ENCODE data around the gene ADARB2.

Gene ADARB2

DNA sequence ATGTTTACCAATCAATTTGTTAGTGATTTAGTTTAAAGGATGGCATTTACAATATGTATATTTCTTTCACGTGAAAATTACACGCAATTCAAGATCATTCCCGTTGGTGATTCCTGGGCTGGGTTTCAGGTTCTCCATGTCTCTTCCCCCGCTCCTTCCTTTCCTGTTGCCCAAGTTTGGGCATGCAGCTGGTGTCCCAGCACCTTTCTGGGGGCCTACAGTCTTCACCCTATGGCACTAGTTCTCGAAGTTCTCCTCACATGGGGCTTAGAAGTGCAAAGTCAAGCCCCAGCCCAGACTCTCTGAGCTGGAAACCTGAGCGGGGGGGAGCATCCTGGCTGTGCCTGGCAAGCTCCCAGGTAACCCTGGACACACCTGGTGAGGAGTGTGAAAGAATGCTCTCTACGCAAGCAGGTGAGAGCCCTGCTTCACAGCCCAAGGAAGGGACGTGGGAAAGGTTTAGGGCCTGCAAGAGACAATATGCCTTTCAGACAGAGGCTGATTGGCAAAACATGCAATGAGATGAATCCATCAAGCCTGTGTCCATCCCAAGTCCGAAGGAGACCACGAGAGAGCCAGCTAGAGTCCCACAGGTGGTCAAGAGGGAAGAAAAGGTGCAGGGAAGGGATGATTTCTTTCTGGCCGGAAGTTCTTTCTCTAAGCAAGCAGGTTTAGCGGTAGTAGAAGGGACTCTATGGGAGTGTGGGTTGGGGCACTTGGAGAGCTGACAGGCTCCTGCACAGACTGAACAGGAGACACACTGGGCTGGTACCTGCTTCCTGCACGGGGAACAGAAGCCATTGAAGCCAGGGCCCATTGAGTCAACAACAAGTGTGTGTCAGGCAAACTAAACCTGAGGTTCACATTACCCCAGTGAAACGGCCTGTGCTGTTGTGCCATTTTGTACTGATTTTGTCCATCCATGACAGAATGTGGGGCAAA is 131.1 kb downstream of the ADARB2 start:
- Histone ChIP-seq H3K4me2 (ENCODE audit: insufficient read depth, low read length, poor library complexity, severe bottlenecking) (no peak overlapping the region), H3K27ac (replicated peaks; ENCODE audit: low read length) (no peak overlapping the region), H3K9me3 (replicated peaks in 1 of 2; ENCODE audit: control insufficient read depth in 2 of 2, insufficient read depth in 1 of 2, low read depth in 1 of 2, low read length in 2 of 2) (no peaks in the 10 kb centered on the region), H3K36me3 (replicated peaks in 1 of 2; ENCODE audit: control insufficient read depth in 2 of 2, insufficient read depth in 2 of 2, low read length in 2 of 2) (no peaks in the 10 kb centered on the region), H4K91ac (ENCODE audit: low read depth, low read length, poor library complexity) (no peak overlapping the region), H4K8ac (ENCODE audit: low read depth, low read length) (no peak overlapping the region), H2AK5ac (ENCODE audit: low read depth, low read length) (no peak overlapping the region), H3K4me3 (ENCODE audit: low read length in 2 of 2) (no peak overlapping the region), H3K4me1 (ENCODE audit: control insufficient read depth in 2 of 2, insufficient read depth in 1 of 2, low read depth in 1 of 2, low read length in 2 of 2) (peaks cover 0 to 11% of the 10 kb centered on the region in 2 donors), H3K18ac (ENCODE audit: low read length) (no peak overlapping the region), H3K4ac (ENCODE audit: low read length) (no peak overlapping the region), H3K27me3 (ENCODE audit: control insufficient read depth in 3 of 3, insufficient read depth in 3 of 3, low read depth in 1 of 3, low read length in 3 of 3) (peaks cover 0 to 25% (median 0%) of the 10 kb centered on the region in 3 experiments), H3K9ac (ENCODE audit: low read depth, low read length, poor library complexity) (peak overlapping the region; percentile 17), H3K23ac (ENCODE audit: low read depth, low read length, poor library complexity) (no peak overlapping the region), H2BK15ac (ENCODE audit: low read length) (no peak overlapping the region), H2BK5ac (ENCODE audit: low read length) (no peak overlapping the region), H2BK12ac (ENCODE audit: low read length) (no peak overlapping the region), H3K14ac (ENCODE audit: low read length) (no peak overlapping the region), H2BK120ac (ENCODE audit: low read depth, low read length) (no peak overlapping the region), H3K79me1 (ENCODE audit: low read depth, low read length) (no peaks in the 10 kb centered on the region), H2AFZ (ENCODE audit: low read length) (no peak overlapping the region)
- no peak for DNase-seq (ENCODE audit: low spot score)
- WGBS, 2 donors (ENCODE audit: extremely low coverage in 2 of 2, insufficient read length in 2 of 2, insufficient replicate concordance in 1 of 2): no CpG with 5 or more reads among the region's 14 CpGs

DNA sequence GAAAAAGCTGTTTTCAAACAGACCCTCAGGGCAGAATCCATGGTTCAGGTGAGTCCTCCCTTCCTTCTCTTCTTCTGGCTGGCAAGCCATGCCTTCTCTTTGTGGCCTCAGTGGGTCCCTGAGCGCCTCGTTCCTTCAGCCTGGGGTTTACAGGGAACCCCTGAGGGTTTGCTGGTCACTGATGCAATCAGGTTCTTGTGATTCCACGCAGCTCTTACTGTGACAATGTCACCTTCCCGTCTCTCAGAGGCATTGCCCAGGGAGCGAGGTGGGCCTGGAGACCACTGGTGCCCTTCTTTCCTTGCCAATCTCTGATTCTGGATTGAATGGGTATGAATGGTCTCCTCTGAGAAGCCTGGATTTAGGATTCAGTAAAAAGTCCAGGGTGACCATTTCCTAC is 132.2 kb downstream of the ADARB2 start:
- no peaks in the 10 kb centered on the region for H3K36me3 ChIP-seq (replicated peaks in 1 of 2; ENCODE audit: control insufficient read depth in 2 of 2, insufficient read depth in 2 of 2, low read length in 2 of 2)
- no peak overlapping the region for H3K27ac ChIP-seq (replicated peaks; ENCODE audit: low read length)
- peak overlapping the region; percentile 25 for H3K18ac ChIP-seq (ENCODE audit: low read length)
- peaks cover 0 to 10% of the 10 kb centered on the region in 2 donors for H3K4me1 ChIP-seq (ENCODE audit: control insufficient read depth in 2 of 2, insufficient read depth in 1 of 2, low read depth in 1 of 2, low read length in 2 of 2)
- H3K9me3 ChIP-seq (replicated peaks in 1 of 2; ENCODE audit: control insufficient read depth in 2 of 2, insufficient read depth in 1 of 2, low read depth in 1 of 2, low read length in 2 of 2): no peaks in the 10 kb centered on the region
- no peaks in the 10 kb centered on the region for H3K79me1 ChIP-seq (ENCODE audit: low read depth, low read length)
- H3K14ac ChIP-seq (ENCODE audit: low read length): no peak overlapping the region
- H2AFZ ChIP-seq (ENCODE audit: low read length): no peak overlapping the region
- no peak overlapping the region for H4K8ac ChIP-seq (ENCODE audit: low read depth, low read length)
- H2BK12ac ChIP-seq (ENCODE audit: low read length): no peak overlapping the region
- DNase-seq (ENCODE audit: low spot score): no peak
- no peak overlapping the region for H2BK15ac ChIP-seq (ENCODE audit: low read length)
- H3K4me3 ChIP-seq (ENCODE audit: low read length in 2 of 2): no peak overlapping the region
- H3K4me2 ChIP-seq (ENCODE audit: insufficient read depth, low read length, poor library complexity, severe bottlenecking): no peak overlapping the region
- peaks cover 0 to 16% (median 0%) of the 10 kb centered on the region in 3 experiments for H3K27me3 ChIP-seq (ENCODE audit: control insufficient read depth in 3 of 3, insufficient read depth in 3 of 3, low read depth in 1 of 3, low read length in 3 of 3)
- no peak overlapping the region for H3K4ac ChIP-seq (ENCODE audit: low read length)
- H2BK5ac ChIP-seq (ENCODE audit: low read length): no peak overlapping the region
- H3K9ac ChIP-seq (ENCODE audit: low read depth, low read length, poor library complexity): no peak overlapping the region
- H2AK5ac ChIP-seq (ENCODE audit: low read depth, low read length): no peak overlapping the region
- H3K23ac ChIP-seq (ENCODE audit: low read depth, low read length, poor library complexity): no peak overlapping the region
- no CpG with 5 or more reads among the region's 5 CpGs for WGBS, 2 donors (ENCODE audit: extremely low coverage in 2 of 2, insufficient read length in 2 of 2, insufficient replicate concordance in 1 of 2)
- H4K91ac ChIP-seq (ENCODE audit: low read depth, low read length, poor library complexity): no peak overlapping the region
- no peak overlapping the region for H2BK120ac ChIP-seq (ENCODE audit: low read depth, low read length)

DNA sequence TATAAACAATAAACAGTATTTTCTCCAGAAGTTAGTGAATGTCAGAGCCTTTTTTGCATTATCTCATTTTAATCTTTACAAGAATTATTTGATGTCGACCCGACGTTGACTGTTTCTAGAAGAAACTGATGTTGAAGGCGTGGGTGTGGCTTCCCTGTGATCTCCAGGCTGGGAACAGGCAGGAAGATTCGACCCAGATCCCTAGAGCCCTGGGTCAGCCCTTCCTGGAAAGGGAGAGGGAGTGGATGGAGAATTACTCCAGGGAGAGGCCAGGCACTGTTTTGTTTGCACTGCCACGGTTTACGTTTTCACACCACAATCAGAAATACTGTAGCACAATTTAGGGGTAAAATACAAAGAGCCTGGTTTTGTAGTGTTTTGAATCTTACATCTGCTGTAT is 133.1 kb downstream of the ADARB2 start:
- Histone ChIP-seq H2AFZ (ENCODE audit: low read length) (no peak overlapping the region), H3K27ac (replicated peaks; ENCODE audit: low read length) (no peak overlapping the region), H3K4me1 (ENCODE audit: control insufficient read depth in 2 of 2, insufficient read depth in 1 of 2, low read depth in 1 of 2, low read length in 2 of 2) (peaks cover 0 to 6% of the 10 kb centered on the region in 2 donors), H2BK15ac (ENCODE audit: low read length) (no peak overlapping the region), H2AK5ac (ENCODE audit: low read depth, low read length) (no peak overlapping the region), H4K91ac (ENCODE audit: low read depth, low read length, poor library complexity) (no peak overlapping the region), H3K18ac (ENCODE audit: low read length) (no peak overlapping the region), H2BK5ac (ENCODE audit: low read length) (no peak overlapping the region), H3K79me1 (ENCODE audit: low read depth, low read length) (no peaks in the 10 kb centered on the region), H3K4me2 (ENCODE audit: insufficient read depth, low read length, poor library complexity, severe bottlenecking) (no peak overlapping the region), H3K9me3 (replicated peaks in 1 of 2; ENCODE audit: control insufficient read depth in 2 of 2, insufficient read depth in 1 of 2, low read depth in 1 of 2, low read length in 2 of 2) (no peaks in the 10 kb centered on the region), H4K8ac (ENCODE audit: low read depth, low read length) (no peak overlapping the region), H3K23ac (ENCODE audit: low read depth, low read length, poor library complexity) (no peak overlapping the region), H3K4ac (ENCODE audit: low read length) (no peak overlapping the region), H3K14ac (ENCODE audit: low read length) (no peak overlapping the region), H3K36me3 (replicated peaks in 1 of 2; ENCODE audit: control insufficient read depth in 2 of 2, insufficient read depth in 2 of 2, low read length in 2 of 2) (no peaks in the 10 kb centered on the region), H3K9ac (ENCODE audit: low read depth, low read length, poor library complexity) (no peak overlapping the region), H2BK12ac (ENCODE audit: low read length) (no peak overlapping the region), H3K27me3 (ENCODE audit: control insufficient read depth in 3 of 3, insufficient read depth in 3 of 3, low read depth in 1 of 3, low read length in 3 of 3) (peaks cover 0 to 10% (median 0%) of the 10 kb centered on the region in 3 experiments), H2BK120ac (ENCODE audit: low read depth, low read length) (no peak overlapping the region), H3K4me3 (ENCODE audit: low read length in 2 of 2) (no peak overlapping the region)
- WGBS, 2 donors (ENCODE audit: extremely low coverage in 2 of 2, insufficient read length in 2 of 2, insufficient replicate concordance in 1 of 2): no CpG with 5 or more reads among the region's 7 CpGs
- DNase-seq (ENCODE audit: low spot score): no peak

DNA sequence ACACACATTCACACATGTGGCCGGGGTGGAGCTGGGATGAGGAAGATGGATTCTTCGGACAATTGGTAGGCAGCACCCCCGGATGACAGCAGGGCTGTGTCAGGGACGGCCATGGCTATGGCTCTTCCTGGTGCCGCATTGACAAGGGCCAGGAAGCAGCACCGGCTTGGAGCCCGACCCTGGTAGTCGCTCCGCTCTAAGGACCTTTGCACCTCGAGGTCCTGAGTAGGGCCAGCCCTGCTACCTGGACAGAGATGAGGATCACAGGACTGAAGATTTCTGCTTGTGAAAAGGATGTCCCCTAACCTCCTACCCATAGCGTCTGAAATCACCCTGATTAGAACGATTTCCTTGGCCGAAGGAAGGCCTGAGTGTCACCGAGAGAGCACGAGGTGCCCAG is 134.1 kb downstream of the ADARB2 start:
- H4K8ac ChIP-seq (ENCODE audit: low read depth, low read length): no peak overlapping the region
- no peak overlapping the region for H4K91ac ChIP-seq (ENCODE audit: low read depth, low read length, poor library complexity)
- peaks cover 0 to 4% (median 0%) of the 10 kb centered on the region in 3 experiments for H3K27me3 ChIP-seq (ENCODE audit: control insufficient read depth in 3 of 3, insufficient read depth in 3 of 3, low read depth in 1 of 3, low read length in 3 of 3)
- no peak overlapping the region for H2BK15ac ChIP-seq (ENCODE audit: low read length)
- WGBS, 2 donors (ENCODE audit: extremely low coverage in 2 of 2, insufficient read length in 2 of 2, insufficient replicate concordance in 1 of 2): no CpG with 5 or more reads among the region's 15 CpGs
- H3K9me3 ChIP-seq (replicated peaks in 1 of 2; ENCODE audit: control insufficient read depth in 2 of 2, insufficient read depth in 1 of 2, low read depth in 1 of 2, low read length in 2 of 2): no peaks in the 10 kb centered on the region
- no peak overlapping the region for H3K9ac ChIP-seq (ENCODE audit: low read depth, low read length, poor library complexity)
- DNase-seq (ENCODE audit: low spot score): no peak
- H2BK12ac ChIP-seq (ENCODE audit: low read length): no peak overlapping the region
- peaks cover 0 to 1% of the 10 kb centered on the region in 2 donors for H3K4me1 ChIP-seq (ENCODE audit: control insufficient read depth in 2 of 2, insufficient read depth in 1 of 2, low read depth in 1 of 2, low read length in 2 of 2)
- no peaks in the 10 kb centered on the region for H3K36me3 ChIP-seq (replicated peaks in 1 of 2; ENCODE audit: control insufficient read depth in 2 of 2, insufficient read depth in 2 of 2, low read length in 2 of 2)
- H2AFZ ChIP-seq (ENCODE audit: low read length): no peak overlapping the region
- no peak overlapping the region for H2AK5ac ChIP-seq (ENCODE audit: low read depth, low read length)
- no peak overlapping the region for H2BK120ac ChIP-seq (ENCODE audit: low read depth, low read length)
- H3K18ac ChIP-seq (ENCODE audit: low read length): no peak overlapping the region
- no peak overlapping the region for H3K4ac ChIP-seq (ENCODE audit: low read length)
- no peak overlapping the region for H3K4me2 ChIP-seq (ENCODE audit: insufficient read depth, low read length, poor library complexity, severe bottlenecking)
- no peak overlapping the region for H3K4me3 ChIP-seq (ENCODE audit: low read length in 2 of 2)
- H3K27ac ChIP-seq (replicated peaks; ENCODE audit: low read length): no peak overlapping the region
- no peaks in the 10 kb centered on the region for H3K79me1 ChIP-seq (ENCODE audit: low read depth, low read length)
- H3K23ac ChIP-seq (ENCODE audit: low read depth, low read length, poor library complexity): no peak overlapping the region
- H2BK5ac ChIP-seq (ENCODE audit: low read length): no peak overlapping the region
- H3K14ac ChIP-seq (ENCODE audit: low read length): no peak overlapping the region
